Activated CD8-positive, alpha-beta memory T cell treated with anti-CD3 and anti-CD28 coated beads, Interleukin-2, amount 50 U/mL, for 24 hours (primary cell): Measurements from ENCODE around the gene TCHP.
"Not testable (repeated sequence)": the region's sequence is repeated elsewhere in the genome, so short reads cannot be mapped to it uniquely, and the experiment has no call there.

ENCODE experiments used
- DNase-seq: peaks from one replicate; pipeline ENCODE4 v3.0.0-alpha.2; 2020; ENCODE audit errors: extremely low read depth

The TCHP gene

GRCh38 chr12:109879351-109880042, 20.6 kb upstream of the TCHP start:
- DNase-seq = no peak

- peak; percentile 63 for DNase-seq
Measured at GRCh38 chr12:109880043-109880931, 19.8 kb upstream of the TCHP start, which contains the start of gene GLTP. TSS of gene GLTP (minus strand) at chr12:109880541. CDS start at chr12:109880374, 167 bp downstream.

- DNase-seq = no peak
Measured at GRCh38 chr12:109880938-109881337, 19.1 kb upstream of the TCHP start.

- DNase-seq = no peak
Measured at GRCh38 chr12:109881752-109882151, 18.3 kb upstream of the TCHP start.

GRCh38 chr12:109883461-109883860, 16.6 kb upstream of the TCHP start:
- no peak for DNase-seq

- no peak for DNase-seq
Measured at GRCh38 chr12:109885616-109886015, 14.5 kb upstream of the TCHP start.

- no peak for DNase-seq
Measured at GRCh38 chr12:109888179-109889020, 11.7 kb upstream of the TCHP start.

- DNase-seq = no peak
Measured at GRCh38 chr12:109890620-109891170, 9.4 kb upstream of the TCHP start.

GRCh38 chr12:109891731-109892130, 8.3 kb upstream of the TCHP start:
- DNase-seq = not testable (repeated sequence)

- DNase-seq = no peak
Measured at GRCh38 chr12:109892165-109892715, 7.8 kb upstream of the TCHP start.

- DNase-seq = no peak
Measured at GRCh38 chr12:109892748-109893147, 7.3 kb upstream of the TCHP start.

GRCh38 chr12:109893261-109893995, 6.6 kb upstream of the TCHP start:
- DNase-seq = no peak

GRCh38 chr12:109894939-109895338, 5.1 kb upstream of the TCHP start:
- DNase-seq = no peak

- no peak for DNase-seq
Measured at GRCh38 chr12:109896188-109896587, 3.9 kb upstream of the TCHP start.

- DNase-seq = no peak
Measured at GRCh38 chr12:109897029-109897428, 3.0 kb upstream of the TCHP start.

GRCh38 chr12:109899345-109899744, 729 bp upstream of the TCHP start:
- not testable (repeated sequence) for DNase-seq

- DNase-seq = no peak
Measured at GRCh38 chr12:109900752-109901580, 892 bp downstream of the TCHP start.

- no peak for DNase-seq
Measured at GRCh38 chr12:109902891-109903418, 2.9 kb downstream of the TCHP start.

GRCh38 chr12:109905301-109905700, 5.2 kb downstream of the TCHP start:
- no peak for DNase-seq
